HG03175 (cell line): ENCODE results near the gene MYH2.
"Not testable (repeated sequence)": the region's sequence is repeated elsewhere in the genome, so short reads cannot be mapped to it uniquely, and the experiment has no call there.

Experiments used
- ATAC-seq: cut with Tn5 transposase; IDR thresholded peaks from one replicate; pipeline ENCODE4 v1.9.1; 2021; ENCODE audit warnings: mild to moderate bottlenecking, moderate library complexity; ENCODE audit not compliant: unreplicated experiment

Gene MYH2

GRCh38 chr17:10549096-10549842 is at the start of gene MYH2:
Gene MYH2, minus strand, starts transcription at chr17:10549658. Its CDS starts 1,738 bp downstream, at chr17:10547920.
- no peak for ATAC-seq

GRCh38 chr17:10598621-10599020 is 49.2 kb upstream of the MYH2 start:
- no peak for ATAC-seq

- ATAC-seq = no peak
These were observed 40.2 kb upstream of the MYH2 start for GRCh38 chr17:10589553-10590145.

- no peak for ATAC-seq
These were observed 36.1 kb upstream of the MYH2 start for GRCh38 chr17:10585529-10585928.

GRCh38 chr17:10583834-10584233 is 34.4 kb upstream of the MYH2 start:
- ATAC-seq = no peak

DNA sequence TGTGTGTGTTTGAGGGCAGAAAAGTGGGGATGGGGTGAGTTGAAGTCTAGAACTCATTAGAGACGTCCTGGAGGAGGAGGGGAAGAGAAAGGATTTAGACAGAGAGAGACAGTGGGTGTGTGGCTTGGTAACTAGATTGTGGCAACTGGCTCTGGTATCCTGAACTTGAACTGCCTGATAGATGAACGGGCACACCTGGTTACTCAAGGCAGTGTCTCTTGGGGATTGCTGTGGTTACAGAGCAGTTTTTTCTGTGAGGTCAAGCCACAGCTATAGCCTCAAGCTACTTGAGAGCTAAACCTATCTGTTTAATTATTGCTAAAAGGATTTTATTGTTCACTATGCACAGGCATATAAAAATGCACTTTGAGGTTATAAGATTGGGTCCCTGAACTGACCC is 29.8 kb upstream of the MYH2 start:
- peak; percentile 68 for ATAC-seq

GRCh38 chr17:10574324-10574723 is 24.9 kb upstream of the MYH2 start:
- ATAC-seq = no peak

DNA sequence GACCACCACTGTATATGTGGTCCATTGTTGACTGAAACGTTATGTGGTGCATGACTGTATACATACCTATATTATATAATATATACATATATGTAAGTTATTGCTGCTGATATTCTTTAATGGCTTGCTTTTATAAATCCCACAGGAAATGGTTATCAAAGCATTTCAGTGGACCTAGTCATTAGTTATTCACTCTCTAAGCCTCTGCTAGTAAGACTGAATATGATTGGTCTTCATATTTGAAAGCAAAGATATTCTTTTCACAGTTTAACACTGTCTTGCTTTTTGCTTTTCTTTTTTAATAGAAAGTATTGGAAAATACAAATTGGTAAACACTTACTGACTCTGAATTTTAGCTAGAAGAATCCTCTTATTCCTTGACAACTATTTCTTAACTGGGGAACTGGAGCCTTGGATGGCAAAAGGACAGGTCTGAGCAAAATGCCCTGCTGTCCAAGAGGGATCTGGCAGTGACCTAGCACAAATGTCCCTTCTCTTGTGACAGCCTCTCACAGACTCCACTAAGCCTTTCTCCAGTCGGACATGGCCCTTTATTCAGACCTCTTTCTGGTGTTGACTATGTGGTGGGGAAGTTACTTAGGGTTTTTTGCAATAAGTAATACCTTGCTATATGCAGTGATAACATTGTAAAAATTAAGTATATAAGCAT is 14.7 kb upstream of the MYH2 start:
- no peak for ATAC-seq

DNA sequence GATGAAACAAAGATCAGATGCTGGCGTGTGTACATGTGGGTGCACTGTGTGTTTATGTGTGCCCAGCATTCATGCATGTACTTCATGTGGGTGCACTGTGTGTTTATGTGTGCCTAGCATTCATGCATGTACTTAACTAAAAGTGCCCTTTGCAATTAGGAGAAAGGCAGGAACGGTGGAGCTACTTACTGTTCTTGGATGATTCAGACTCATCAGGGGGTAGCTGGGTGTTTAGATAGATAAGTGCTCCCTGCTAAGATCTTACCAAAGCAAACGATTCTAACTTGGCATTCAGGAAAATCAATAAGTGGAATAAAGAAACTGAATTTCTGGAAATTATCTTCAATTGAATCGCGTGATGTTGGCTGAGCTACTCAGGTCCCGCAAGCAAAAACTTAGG is 8.6 kb upstream of the MYH2 start:
- ATAC-seq = no peak

- no peak for ATAC-seq
These were observed 8.0 kb upstream of the MYH2 start for GRCh38 chr17:10557422-10557821.

- ATAC-seq = no peak
These were observed 7.0 kb upstream of the MYH2 start for GRCh38 chr17:10556301-10557005.

DNA sequence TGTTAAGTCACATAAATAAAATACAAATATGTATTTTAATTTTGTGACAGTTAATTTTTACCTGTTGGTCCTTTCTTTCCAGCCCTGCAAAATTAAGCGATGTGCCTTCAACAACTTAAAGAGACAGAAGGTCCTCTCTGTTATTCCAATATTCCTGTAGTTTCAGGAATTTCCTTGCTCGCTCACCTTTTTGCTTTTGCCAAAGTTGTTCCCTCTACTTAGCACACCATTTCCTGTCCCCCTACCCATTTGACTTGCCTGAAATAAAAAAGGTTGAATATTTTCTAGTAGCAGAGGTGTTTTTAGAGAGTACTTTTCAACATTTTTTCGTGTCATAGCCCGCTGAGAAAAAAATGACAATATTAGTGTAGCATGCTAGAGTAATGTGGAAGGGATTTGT is 556 bp upstream of the MYH2 start:
- ATAC-seq = no peak

DNA sequence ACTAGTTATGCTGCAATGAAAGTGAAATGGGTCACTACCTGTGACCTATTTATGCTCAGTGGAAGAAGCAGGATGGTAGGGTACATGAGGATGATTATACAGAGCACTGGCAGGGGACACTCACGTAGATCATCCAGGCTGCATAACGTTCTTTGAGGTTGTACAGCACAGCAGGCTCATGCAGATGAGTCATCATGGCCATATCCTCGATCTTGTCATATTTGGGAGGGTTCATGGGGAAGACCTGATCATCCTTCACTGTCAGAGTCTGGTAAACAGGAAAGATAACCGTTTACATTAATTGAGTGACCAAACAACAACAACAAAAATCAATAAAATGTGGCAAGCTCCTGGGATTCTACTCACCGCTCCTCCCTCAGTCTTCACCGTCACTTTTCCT is 2.1 kb downstream of the MYH2 start:
- no peak for ATAC-seq

- not testable (repeated sequence) for ATAC-seq
These were observed 6.0 kb downstream of the MYH2 start for GRCh38 chr17:10543486-10543885.

DNA sequence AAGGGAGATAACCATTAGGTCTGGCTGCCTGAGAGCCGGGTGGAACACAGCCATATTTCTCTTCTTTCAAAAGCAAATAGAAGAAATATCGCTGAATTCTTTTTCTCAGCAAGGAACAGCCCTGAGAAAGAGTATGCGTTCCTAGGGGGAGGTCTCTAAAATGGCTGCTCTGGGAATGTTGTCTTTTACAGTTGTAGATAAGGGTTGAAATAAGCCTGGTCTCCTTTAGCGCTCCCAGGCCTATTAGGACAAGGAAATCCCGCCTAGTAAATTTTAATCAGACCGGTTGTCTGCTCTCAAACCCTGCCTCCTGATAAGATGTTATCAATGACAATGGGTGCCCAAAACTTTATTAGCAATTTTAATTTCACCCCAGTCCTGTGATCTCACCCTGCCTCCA is 8.3 kb downstream of the MYH2 start:
- ATAC-seq = not testable (repeated sequence)

DNA sequence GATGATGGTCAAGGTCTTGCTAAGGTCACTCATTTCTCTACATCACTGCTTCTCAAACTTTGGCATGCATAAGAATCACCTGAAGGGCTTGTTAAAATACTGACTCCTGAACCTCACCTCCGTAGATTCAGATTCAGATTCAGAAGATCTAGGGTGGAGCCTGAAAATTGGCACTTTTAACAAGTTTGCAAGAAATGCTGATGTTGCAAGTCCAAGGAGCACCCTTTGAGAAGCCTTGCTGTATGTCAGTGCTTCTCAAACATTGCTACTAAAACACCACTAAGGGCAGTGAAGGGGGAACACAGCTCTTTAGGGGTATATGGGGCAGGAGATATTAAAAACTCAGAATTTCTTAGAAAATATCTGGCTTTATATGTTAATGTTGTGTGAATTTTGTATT is 17.4 kb downstream of the MYH2 start:
- ATAC-seq = no peak

GRCh38 chr17:10527419-10527818 is 22.0 kb downstream of the MYH2 start:
- ATAC-seq = no peak

GRCh38 chr17:10526517-10526916 is 22.9 kb downstream of the MYH2 start:
- ATAC-seq = no peak

DNA sequence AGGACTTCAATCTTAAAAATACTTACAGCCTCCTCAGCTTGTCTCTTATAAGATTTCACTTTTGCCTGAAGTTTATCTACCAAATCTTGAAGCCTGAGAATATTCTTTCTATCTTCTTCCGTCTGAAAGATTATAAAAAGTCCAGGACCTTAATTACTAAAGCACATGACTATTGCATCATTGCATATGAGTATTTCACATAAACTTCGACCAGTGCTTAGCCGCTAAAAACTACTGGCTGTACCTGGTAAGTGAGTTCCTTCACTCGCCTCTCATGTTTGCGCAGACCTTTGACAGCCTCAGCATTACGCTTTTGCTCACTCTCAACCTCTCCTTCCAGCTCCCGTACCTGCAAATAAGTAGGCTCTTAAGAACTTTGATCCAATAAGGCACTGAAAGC is 26.4 kb downstream of the MYH2 start:
- no peak for ATAC-seq

DNA sequence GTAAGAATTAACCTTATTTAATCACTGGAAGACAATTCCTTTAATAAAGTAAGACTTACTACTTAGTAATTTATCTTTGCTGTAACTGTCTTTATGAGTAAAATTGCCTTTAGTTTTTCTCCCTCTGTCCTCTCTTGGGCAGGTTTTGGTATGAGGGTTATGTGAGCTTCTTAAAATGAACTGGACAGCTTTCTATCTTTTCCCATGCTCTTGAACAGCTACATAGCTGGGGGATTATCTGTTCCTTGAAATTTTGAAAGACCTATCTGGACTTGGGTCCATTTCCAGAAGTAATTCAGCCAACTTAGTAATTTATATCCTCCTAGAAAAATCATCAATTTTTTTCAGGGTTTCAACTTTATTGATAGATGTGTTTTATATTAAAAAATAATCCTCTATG is 27.5 kb downstream of the MYH2 start:
- ATAC-seq = no peak

DNA sequence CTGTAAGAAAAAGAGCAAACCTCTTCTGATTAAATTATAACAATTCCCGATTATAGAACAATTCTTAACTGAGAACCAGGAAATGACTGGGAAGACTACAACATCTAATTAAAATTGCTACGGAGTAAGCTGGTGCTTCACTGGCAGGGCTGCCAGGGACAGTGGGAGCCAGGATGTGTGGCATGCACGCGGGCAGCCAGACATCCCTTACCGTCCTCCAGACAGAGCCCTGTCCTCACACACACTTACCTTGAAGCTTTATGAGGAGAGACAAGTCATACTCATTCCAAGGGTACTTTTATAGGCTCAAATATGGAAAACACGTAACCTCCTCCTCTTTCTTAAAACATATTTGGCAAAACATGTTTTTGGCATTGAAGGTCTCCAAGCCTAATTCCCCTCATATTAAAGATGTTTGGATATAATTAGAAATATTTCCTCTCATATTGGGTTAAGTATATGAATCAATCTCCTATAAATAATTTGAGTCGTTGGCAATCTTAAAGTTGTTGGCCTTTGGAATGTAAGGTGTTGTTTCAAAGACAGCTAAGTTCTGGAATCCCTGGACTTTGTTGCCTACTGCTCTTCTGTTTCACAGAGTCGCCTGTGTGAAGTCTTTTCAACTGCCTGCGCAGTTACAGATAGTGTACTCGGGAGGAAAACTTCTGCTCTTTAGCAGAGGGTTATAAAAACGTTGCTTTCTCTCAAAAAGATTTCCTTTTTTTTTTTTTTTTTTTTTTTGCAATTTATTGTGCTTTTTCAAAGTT is 31.0 kb downstream of the MYH2 start, which contains the start of gene MYH1:
Gene MYH1 (minus strand): TSS at position 272 of the 767 bp plus-strand sequence. CDS start 1,900 bp downstream, outside the sequence.
- ATAC-seq = no peak
